ENCODE measurements around the gene GLYATL1B. TPM values are rescaled to one million over a fixed set of nuclear protein-coding genes. Genes with fewer than 3 reads are reported as not detected.
"Not testable (repeated sequence)": the region's sequence is repeated elsewhere in the genome, so short reads cannot be mapped to it uniquely, and the experiment has no call there.

The GLYATL1B gene
- total RNA-seq, 1 donor from 2014 or later = not detected

- Mint-ChIP-seq H3K4me1 (ENCODE audit: unreplicated experiment) (peaks cover 8% of the 10 kb centered on the region), H3K27me3 (peaks cover 58% of the 10 kb centered on the region)
These were observed 23.2 kb upstream of the GLYATL1B start for GRCh38 chr11:59062602-59063529.

DNA sequence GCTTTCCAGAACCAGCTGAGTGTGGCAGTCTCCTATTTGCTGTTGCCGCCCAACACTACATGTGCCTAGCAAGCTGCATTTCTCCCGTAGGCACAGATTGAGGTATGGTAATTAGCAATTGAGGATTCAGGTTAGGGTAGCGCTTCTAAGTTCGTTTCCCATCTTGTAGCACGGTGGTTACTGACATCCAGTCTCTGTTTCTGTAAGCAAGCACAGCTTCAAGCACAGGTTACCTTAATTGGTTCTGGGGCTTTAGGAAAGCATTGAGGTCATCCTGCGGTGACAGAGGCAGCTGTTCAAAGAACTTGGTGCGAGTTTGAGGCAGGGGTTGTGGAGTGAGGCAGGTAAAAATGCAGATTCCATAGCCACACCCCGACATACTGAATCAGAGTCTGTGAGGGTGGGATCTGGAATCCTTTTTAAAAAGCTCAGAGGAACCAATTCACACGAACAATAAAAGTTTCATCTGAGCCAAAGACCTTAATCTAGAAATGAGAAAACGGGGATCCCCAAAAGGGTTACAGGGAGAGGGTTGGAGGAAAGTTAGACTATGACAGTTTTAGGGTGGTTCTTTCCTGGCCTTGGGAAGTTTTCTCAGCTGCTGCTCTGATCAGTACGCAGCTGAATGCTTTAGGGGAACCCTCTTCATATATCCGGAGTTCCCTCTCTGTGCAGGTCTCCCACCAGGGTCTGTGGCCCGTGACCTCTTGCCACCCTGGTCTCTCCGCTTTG, 21.9 kb upstream of the GLYATL1B start:
- H3K9me3 Mint-ChIP-seq; H3K4me3 Mint-ChIP-seq; H3K27ac Mint-ChIP-seq; H3K36me3 Mint-ChIP-seq; DNase-seq (ENCODE audit: extremely low spot score, unreplicated experiment); H3K4me1 Mint-ChIP-seq (ENCODE audit: unreplicated experiment): not testable (repeated sequence)
- H3K27me3 Mint-ChIP-seq = peaks cover 55% of the 10 kb centered on the region

More at GRCh38 chr11:59062602-59063529, 23.2 kb upstream of the GLYATL1B start:
- no peaks in the 10 kb centered on the region for H3K36me3 Mint-ChIP-seq
- TF ChIP-seq, protein P1, sequence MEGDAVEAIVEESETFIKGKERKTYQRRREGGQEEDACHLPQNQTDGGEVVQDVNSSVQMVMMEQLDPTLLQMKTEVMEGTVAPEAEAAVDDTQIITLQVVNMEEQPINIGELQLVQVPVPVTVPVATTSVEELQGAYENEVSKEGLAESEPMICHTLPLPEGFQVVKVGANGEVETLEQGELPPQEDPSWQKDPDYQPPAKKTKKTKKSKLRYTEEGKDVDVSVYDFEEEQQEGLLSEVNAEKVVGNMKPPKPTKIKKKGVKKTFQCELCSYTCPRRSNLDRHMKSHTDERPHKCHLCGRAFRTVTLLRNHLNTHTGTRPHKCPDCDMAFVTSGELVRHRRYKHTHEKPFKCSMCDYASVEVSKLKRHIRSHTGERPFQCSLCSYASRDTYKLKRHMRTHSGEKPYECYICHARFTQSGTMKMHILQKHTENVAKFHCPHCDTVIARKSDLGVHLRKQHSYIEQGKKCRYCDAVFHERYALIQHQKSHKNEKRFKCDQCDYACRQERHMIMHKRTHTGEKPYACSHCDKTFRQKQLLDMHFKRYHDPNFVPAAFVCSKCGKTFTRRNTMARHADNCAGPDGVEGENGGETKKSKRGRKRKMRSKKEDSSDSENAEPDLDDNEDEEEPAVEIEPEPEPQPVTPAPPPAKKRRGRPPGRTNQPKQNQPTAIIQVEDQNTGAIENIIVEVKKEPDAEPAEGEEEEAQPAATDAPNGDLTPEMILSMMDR (conservative IDR thresholded peaks at IDR 0.05) = no peak
- H3K9me3 Mint-ChIP-seq = no peaks in the 10 kb centered on the region
- H3K27ac Mint-ChIP-seq = no peak overlapping the region
- no peak for DNase-seq (ENCODE audit: extremely low spot score, unreplicated experiment)
- H3K4me3 Mint-ChIP-seq = no peak overlapping the region

- DNase-seq (ENCODE audit: extremely low spot score, unreplicated experiment) = no peak
- TF ChIP-seq, protein P1 (conservative IDR thresholded peaks at IDR 0.05) = no peak
- Mint-ChIP-seq H3K27ac (no peak overlapping the region), H3K27me3 (peaks cover 61% of the 10 kb centered on the region), H3K36me3 (no peaks in the 10 kb centered on the region), H3K4me1 (ENCODE audit: unreplicated experiment) (no peaks in the 10 kb centered on the region), H3K4me3 (no peak overlapping the region), H3K9me3 (no peaks in the 10 kb centered on the region)
These were observed 17.0 kb upstream of the GLYATL1B start for GRCh38 chr11:59069087-59069486.

GRCh38 chr11:59076876-59077571, 9.1 kb upstream of the GLYATL1B start:
- DNase-seq (ENCODE audit: extremely low spot score, unreplicated experiment) = no peak
- H3K9me3 Mint-ChIP-seq = no peaks in the 10 kb centered on the region
- TF ChIP-seq, protein P1 (conservative IDR thresholded peaks at IDR 0.05) = no peak
- H3K27ac Mint-ChIP-seq = no peak overlapping the region
- no peaks in the 10 kb centered on the region for H3K4me1 Mint-ChIP-seq (ENCODE audit: unreplicated experiment)
- peaks cover 26% of the 10 kb centered on the region for H3K27me3 Mint-ChIP-seq
- H3K36me3 Mint-ChIP-seq = no peaks in the 10 kb centered on the region
- no peak overlapping the region for H3K4me3 Mint-ChIP-seq

GRCh38 chr11:59078435-59078834, 7.7 kb upstream of the GLYATL1B start:
- TF ChIP-seq, protein P1 (conservative IDR thresholded peaks at IDR 0.05) = no peak
- no peaks in the 10 kb centered on the region for H3K9me3 Mint-ChIP-seq
- H3K27ac Mint-ChIP-seq = no peak overlapping the region
- no peak overlapping the region for H3K4me3 Mint-ChIP-seq
- H3K27me3 Mint-ChIP-seq = peaks cover 21% of the 10 kb centered on the region
- no peak for DNase-seq (ENCODE audit: extremely low spot score, unreplicated experiment)
- H3K36me3 Mint-ChIP-seq = no peaks in the 10 kb centered on the region
- no peaks in the 10 kb centered on the region for H3K4me1 Mint-ChIP-seq (ENCODE audit: unreplicated experiment)

Data from type B pancreatic cell (in vitro differentiated cells).